CD4-positive, alpha-beta T cell treated with Interleukin-15 for 1 hour (primary cell): ENCODE results near the gene CST7.
A peak's percentile ranks its signal among the peaks of the same experiment; 100 is the strongest.
"Not testable (repeated sequence)": the region's sequence is repeated elsewhere in the genome, so short reads cannot be mapped to it uniquely, and the experiment has no call there.

Source experiments
- DNase-seq: peaks from one replicate; pipeline ENCODE4 v3.0.0-alpha.2; 2020

The CST7 gene

DNA sequence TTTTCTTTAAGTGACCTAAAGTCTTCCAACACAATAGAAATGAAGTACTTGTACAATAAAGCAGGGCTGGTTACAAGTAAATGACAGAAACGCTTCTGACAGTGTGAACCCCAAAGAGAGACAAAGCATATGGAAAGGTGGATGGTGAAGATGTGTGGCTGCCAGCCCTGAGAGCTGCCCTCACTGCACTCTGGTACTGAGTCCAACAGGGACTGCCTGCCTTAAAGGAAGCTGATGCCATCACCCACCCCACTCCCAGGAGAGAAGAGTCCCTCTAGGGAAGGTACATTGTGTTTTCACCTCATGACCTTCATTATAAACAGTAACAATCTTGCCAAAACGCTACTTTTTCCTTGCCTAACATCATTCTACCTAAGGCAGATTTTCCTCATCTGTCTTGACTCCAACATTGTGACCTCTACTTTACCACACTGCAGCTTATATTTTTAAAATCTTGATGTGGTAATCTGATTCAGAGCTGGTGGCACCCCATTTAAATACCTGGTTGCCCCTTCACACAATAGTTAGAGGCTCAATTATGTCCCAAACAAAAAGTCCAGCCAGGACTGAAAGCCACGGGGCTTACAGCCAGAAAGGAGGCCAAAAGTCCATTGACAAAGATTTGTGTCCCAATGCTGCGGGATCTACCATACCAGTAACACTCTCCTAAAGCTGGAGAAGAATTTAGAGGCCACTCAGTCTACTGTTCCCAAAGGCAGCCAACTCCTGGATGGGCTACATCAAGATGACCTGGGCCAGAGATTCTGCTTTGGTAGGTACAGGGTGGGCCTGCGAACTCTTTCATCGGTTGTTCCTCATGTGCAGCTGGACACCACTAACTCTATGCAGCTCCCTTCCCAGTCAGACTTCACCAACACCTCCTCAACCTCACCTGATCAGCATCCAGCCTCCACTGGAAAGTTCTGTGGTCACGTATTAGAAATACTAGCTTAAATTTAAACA lies 39.1 kb downstream of the CST7 start:
- DNase-seq: peak; percentile 3

DNA sequence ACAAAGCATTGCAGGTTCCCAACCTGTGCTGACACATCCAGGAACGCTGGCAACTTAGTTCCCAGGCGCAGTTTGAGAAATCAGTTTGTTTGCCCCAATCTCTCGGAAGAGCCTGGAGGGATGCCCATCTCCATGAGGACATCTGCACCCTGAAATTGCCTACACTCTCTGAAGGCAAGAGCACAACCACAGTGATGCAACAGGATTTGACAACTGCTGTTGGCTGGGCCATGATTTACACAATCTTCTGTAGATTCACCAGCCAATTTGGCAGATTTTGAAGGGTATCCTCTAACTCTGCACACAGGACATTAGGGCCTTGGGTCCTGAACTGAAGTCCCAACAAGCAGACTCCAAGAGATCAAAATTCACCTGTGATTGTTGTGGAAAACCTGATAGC lies 40.1 kb downstream of the CST7 start:
- DNase-seq: no peak

DNA sequence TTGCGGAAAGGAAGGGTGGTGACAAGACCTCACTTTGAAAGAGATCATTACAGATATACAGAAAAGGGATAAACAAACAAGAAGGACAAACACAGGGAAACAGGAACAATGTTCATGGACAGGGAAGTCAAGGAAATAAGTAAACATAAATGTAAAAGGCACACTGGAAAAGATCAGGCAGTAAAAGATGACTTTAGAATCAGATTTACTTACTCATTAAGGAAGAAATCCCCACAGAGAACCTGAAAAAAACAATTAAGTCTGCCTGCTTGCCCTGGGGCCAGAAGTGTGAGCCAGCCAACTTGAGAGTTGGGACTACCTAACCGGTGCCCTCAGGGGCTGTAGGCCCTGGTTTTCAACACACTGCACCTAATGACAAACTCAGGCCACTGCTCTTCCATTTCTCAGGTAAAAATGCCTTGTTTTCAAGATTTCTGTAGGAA lies 41.8 kb downstream of the CST7 start:
- DNase-seq: no peak

DNA sequence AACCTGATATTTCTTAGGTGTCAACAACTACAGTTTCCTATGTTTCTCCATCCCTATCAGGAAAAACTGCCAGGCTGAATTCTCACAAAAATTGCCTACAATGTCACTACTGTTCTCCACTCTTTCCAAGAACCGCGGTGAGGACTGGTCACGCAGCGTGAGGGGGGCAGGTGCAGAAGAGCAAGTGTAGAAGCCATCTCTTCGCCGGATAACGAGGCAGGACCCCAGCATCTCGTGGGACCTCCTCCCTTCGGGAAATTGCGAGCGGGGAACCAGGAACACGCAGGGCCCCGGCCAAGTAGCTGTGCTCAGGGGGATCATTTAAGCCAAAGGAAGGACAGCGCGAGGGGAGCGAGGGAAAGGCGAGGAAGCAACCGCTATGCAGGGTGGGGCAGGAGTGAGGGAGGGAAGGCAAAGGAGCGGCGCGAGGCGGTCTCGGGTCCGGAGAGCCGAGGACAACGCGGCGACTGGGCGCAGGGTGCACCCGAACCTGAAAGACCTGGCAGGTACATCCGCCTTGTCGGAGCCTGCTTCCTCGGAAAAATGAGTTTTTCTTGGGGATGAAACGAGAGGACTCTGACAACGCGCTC lies 42.9 kb downstream of the CST7 start:
- no peak for DNase-seq

DNA sequence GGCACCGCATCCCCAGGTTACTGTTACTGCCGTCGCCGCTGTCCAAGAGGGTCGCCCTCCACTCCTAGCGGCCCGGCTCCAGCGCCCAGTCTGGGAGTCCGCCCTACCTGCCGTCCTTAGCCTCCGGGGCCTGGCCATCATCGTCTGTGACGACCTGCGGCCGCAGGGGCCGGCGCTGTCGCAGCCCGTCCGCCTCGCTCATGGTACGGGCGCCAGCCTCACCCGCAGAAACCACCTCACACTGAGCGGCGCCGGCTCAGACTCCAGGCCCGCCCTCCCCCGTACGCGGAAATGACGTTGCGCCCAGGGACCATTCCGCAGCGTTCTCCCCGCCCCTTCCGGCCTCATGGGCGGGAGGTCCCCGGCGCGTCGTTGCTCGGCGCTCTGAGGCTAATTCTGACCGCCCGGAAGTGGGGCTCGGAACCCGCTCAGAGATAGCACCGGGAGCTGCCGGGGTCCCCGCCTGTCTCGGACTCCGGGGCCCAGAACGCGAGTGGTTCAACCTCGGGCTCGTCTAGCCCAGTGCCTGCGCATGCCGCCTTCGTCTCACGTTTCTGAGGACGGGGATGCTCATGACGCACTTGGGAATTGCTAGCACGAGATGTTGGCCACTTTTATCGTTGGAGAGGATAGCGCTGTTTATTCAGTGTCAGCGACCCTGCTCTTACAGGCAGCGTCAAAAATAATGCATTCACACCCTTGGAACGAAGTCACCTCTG lies 43.6 kb downstream of the CST7 start, which contains the start of gene APMAP:
Gene APMAP, minus strand, starts transcription at position 265 of the 719 bp plus-strand sequence. Its CDS starts 63 bp downstream, at position 202.
- DNase-seq: peak; percentile 95

DNA sequence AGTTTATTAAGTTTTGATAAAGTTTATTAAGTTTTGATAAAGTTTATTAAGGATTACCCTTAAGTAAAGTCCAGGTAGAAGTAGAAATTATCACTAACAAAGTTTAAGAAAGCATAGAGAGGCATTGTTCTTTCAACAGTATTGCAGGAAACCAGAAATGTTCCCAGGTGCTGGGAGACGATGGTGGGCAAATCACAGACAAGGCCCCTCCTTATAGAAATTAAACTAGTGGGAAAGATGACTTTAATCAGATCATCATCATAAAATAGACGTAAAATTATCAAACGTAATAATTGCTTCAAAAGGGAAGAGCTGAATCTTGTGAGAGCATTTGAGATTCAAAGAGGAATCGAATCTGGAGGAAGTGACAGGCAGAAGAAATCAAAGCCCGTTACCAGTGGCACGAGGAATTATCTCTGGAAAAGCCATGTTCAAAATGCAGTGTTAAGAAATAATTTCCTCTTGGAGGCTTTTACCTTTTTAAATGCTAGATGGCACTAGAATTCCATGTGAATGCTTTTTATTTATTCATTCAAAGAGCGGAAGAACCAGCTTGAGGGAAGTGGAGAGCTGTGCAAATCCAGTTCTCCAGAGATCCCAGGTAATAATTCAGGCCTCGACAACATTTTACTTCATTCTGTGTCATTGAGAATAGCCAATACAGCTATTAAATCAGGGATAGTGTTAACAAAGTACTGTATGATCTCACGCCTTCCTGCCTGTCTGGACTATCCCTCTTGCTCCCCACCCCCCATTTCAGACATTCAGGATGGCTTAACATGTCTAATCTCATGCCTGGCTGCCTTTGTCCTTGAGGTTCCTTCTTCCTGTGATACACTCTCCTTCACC lies 44.5 kb downstream of the CST7 start:
- no peak for DNase-seq

DNA sequence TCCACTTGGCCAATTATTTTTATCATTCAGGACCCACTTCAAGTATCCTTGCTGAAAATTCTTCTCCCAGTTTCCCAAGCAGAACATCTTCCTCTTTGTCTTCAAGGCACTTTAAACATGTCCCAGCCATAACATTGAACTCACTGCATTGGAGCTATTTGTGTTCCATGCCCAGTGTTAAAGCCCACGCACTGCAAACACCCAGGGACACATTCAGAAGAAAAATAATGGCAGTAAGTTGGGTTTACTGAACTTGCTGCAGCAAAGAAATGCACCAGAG lies 45.1 kb downstream of the CST7 start:
- no peak for DNase-seq

DNA sequence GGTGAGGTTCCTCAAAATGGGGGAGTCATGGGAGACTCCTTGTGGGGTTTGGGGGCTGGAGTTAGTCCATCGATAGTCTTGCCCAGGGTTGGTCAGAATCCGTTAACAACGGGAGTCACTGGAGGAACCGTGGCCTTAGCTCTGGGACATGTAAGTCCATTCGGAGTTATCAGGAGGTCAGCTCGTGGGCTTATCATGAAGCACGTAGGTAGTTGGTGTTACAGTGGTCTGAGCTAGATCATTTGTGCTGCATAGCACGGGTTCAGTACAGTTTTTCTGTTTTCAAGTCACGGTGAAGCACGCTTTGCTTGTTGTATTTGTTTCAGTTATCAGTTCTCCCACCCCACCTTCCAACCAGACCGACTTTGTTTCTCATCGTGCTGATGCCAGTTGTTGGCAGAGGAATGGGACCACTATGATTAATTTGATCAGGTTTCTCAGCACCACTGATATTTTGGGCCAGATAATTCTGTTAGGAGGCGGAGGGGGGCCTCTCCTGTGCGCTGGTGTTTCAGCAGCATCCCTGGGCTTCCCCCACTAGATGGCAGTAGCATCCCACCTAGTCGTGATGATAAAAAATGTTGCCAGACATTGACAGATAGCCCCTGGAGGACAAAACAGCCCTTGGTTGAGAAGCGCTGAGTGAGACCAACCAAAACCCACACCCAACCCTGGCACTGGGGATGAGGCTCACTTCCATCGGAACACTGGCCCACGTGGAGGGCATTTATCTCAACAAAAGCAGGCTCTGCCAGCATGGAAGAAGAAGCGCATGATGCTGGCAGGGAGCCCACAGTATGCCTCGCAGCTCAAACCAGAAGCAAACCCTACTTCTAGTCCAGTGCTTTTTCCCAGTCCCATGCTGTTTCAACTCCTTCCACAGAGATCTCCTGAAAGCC lies 45.6 kb downstream of the CST7 start:
- DNase-seq: peak; percentile 80

DNA sequence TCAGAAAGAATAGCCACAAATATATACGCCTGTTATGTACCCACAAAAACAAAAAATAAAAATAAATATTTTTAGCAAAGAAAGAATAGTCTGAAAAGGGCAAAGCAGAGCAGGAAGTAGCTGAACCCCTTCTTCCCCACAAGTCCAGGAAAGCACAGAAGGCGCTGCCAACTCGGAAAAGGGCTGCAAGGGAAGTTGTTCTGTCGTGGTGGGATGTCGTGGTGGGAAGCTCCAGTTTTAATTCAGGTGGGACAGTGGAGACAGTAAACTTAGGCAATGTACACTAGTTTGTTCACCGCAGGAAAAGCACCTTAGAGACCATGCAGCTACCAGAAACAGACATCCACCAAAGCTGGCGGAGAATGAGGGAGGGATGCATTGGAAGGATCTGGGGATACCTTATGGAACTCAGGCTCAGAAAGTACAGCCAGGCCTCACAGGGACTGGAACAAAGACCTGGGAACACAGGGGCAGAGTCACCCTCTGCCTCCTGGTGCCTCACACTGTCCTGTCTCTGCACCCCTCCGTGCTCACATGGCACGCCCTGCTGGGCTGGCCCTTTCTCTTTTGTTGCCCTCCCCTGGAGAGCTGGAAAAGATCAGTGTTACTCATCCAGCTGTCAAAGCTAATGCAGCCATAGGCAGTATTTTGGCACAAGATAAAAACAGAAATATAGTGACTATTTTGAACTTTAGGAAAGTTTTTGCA lies 46.8 kb downstream of the CST7 start:
- no peak for DNase-seq

DNA sequence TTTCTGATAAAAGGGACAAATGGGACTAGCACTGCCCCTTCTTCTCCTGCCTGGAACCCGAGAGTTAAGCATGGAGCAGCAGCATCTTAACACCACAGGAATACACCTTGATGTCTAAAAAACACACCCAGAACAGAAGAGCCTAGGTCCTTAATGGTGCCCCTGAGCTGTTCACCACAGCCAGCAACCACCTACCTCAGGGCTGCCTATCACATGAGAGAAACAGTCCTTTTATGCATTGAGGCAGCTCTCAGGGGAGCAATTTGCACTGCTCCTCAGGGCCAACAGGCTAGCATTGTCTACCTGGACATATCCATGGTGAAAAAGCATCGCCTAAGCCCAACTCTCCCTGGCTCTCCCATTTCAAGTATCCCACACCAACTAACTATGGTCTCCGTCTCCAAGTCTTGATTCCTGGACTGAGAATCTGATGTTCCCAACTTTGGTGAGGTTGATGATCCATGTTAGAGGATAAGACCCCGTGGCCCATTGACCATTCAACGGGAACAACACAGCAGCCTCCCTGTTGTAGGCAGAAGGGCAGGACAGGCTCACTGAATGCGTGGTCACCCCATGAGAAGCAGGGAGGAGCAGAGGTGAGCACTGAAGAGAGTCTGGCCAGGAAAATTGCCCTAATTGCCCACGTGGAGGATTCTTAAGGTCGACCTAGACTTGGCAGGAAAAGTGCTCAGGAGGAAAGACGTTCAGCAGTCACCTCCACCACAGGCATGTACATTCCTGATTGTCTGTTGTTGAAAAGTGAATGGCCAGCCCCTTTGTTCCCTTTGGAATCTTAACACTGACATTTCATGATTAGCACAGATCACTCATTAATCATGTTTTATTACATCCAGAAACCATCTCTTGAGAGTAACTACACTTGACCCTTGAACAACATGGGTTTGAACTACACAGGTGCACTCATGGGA lies 47.6 kb downstream of the CST7 start:
- DNase-seq: no peak

DNA sequence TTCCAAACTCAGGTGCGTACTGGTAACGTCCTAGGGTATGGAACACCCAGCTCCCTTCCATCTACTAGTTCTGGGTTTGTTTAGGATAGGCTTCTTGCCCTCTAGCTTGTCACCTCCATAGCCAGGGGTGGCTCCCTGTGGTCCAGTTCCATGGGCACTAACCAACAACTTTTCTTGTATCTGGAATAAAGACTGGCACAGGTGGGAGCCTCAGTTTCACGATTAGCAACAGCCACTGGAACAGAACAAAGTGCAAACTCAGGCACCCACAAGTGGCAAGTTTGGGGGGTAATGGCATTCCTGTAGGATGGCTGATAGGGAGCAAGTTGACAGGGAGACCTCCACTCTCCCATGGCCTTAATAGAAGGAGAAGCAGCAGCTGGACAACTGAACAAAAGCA lies 49.1 kb downstream of the CST7 start:
- no peak for DNase-seq

DNA sequence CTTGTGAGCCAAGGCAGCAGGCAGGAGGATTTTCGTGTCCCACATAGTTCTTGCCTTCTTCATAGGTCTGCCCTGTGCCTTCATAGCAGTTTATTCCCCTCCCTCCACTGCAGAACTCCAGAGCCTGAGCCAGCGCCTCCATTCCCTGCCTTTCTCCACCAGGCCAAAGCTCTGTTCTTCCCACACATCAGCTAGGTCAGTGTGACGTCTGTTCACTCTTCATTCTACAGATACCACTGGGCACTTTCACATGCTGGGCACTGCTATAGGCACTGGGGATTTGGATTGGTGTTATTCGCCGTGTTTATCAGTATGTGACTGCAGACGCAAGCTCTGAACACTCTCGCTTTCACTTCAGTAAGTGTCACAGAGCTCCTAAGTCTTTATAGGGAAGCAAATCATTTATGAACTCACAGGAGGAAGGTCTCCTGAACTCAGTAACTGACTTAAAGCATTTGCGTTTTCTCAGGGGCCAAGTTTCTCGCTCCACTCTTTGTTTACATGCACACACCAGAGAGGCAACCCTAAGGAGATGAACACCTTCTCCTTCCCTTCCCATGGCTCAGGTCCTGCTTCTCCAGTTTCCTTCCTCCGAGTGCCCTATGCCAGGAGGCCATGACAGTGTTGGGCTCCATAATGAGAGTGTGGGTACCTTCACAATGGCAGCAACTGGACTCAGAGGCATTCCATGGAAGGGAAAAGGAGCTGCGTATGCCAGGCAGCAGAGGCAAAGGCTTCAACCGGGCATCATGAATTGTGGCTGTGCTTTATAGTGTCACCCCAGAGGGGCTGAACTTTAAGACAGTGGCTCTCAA lies 49.8 kb downstream of the CST7 start:
- DNase-seq: no peak

DNA sequence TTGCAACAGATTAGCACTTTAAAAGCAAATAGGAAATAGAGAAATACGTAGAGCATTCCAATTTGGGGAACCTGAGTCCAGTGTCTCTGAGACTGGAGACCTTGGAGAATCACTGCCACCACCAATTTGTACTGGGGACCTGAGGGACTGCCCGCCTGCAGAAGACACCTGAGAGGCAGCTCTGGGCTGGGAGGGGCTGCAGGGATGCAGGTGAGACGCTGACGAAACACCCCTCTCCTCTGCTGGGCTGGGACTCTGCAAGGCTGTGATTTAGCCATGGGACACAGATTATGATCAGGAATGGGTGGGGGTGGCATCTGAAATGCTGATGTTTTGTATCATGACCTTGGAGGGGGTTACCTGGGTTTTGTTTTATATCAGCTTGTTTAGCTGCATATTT lies 50.5 kb downstream of the CST7 start:
- DNase-seq: no peak

DNA sequence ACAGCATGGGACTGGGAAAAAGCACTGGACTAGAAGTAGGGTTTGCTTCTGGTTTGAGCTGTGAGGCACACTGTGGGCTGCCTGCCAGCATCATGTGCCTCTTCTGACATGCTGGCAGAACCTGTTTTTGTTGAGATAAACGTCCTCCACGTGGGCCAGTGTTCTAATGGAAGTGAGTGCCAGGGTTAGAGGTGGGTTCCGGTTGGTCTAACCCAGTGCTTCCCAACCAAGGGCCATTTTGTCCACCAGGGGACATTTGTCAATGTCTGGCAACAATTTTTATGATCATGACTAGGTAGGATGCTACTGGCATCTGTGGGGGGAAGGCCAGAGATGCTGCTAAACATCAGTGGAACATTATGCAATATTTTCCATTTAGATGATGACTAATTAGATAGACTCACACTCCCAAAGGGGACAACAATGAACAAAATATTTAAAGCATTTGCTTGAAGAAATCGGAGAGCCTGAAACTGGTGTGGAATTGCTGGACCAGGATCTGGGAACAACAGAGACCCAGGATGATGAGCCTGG lies 51.3 kb downstream of the CST7 start:
- DNase-seq: no peak

DNA sequence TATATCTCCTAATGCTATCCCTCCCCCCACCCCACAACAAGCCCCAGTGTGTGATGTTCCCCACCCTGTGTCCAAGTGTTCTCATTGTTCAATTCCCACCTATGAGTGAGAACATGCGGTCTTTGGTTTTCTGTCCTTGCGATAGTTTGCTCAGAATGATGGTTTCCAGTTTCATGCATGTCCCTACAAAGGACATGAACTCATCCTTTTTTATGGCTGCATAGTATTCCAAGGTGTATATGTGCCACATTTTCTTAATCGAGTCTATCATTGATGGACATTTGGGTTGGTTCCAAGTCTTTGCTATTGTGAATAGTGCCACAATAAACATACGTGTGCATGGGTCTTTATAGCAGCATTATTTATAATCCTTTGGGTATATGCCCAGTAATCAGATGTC lies 52.3 kb downstream of the CST7 start:
- not testable (repeated sequence) for DNase-seq

DNA sequence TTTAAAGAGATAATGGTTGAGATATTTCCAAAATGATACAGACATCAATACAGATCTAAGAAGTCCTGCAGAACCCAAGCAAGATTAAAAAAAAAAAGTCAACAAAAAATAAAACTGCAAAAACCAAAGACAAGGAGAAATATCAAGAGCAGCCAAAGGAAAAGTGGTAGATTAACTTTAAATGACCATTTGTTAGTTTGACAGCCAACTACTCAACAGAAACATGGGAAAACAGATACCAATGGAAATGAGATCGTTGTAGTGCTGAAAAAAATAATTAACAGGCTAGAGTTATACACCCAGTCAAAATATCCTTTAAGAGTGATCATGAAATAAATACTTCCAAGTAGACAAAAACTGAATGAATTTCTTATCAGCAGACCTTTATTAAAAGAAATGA lies 53.9 kb downstream of the CST7 start:
- DNase-seq: no peak

DNA sequence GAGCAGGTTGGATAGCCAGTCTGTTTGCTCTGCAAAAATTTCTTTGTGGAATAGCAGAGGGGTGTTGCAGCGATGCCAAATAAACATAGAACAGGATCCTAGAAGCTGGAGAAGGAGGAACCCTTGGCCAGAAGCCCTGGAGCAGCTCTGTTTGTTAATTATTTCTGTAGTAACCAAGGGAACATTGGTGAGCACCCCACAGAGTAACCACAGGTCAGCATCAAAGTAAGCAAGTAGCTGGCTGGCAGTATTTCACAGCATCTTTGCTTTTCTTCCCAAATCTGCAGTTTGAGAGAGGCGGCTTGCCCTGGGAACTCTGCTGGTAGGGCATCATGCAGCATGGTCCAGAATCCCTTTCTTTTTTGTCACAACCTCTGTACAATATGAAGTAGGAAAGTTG lies 56.2 kb downstream of the CST7 start:
- DNase-seq: no peak

DNA sequence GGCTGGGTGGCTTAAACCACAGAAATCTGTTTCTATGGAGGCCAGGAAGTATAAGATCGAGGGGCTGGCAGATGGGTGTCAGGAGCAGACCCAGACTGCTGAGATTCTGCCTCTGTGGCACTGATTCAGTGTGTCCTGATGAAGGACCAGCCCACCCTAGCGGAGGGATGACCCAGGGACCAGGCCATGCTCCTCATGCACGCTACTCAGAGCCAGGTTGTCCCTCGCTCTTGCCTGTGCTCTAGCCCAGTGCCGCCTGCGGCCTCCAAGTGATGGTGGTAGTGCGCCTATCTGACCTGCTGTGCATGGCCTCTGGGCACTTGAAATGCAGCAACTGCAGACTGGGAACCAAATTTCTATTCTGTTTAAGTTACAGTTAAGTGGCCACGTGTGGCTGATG lies 56.6 kb downstream of the CST7 start:
- no peak for DNase-seq
